ENCODE data around the gene FOXD2.

DNA sequence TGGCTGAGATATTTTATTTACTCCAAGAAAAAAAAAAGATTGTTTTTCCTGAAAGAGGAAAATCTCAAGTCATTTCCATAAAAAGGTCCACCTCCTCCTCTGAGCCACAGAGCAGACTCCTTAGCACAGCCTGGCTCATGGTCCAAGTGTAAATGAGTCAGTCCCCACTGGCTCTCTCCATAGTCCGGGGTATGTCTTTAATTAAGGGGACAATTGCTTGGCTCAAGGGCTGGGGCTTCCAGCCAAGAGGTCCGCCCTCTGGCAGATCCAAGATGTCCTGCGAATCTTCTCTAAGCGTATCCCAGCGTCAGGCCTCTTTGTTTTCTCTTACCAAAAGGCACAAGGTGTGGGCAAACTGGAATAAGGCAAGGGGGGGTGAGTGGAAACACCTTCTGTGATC, 33.3 kb downstream of the FOXD2 start:
- TF ChIP-seq GATA3 (IDR thresholded peaks at IDR 0.05; ENCODE audit: low read depth, low read length), result no peak
- no peak for TF ChIP-seq GATA2 (IDR thresholded peaks at IDR 0.05; ENCODE audit: low read depth, low read length)
